ENCODE results near the gene ISG20.

DNA sequence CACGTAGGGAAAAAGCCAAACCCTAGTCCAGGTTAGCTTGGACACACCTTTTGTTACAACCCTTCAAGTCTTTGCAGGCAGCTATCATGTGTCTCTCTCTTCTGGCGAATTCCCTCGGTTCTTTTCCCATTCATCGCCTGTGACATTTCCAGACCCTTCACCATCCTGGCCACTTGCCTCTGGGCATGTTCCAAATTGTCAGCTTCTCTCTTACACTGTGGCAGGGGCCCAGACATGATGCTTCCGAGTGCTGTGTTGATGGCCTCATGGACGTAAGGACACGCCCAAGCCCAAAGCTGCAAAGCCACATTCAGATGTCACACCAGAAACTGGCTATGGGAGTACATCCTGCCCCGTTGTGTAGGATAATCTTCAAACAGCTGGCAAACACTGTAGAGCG lies 58.5 kb downstream of the ISG20 start:
- TF ChIP-seq, protein P1, sequence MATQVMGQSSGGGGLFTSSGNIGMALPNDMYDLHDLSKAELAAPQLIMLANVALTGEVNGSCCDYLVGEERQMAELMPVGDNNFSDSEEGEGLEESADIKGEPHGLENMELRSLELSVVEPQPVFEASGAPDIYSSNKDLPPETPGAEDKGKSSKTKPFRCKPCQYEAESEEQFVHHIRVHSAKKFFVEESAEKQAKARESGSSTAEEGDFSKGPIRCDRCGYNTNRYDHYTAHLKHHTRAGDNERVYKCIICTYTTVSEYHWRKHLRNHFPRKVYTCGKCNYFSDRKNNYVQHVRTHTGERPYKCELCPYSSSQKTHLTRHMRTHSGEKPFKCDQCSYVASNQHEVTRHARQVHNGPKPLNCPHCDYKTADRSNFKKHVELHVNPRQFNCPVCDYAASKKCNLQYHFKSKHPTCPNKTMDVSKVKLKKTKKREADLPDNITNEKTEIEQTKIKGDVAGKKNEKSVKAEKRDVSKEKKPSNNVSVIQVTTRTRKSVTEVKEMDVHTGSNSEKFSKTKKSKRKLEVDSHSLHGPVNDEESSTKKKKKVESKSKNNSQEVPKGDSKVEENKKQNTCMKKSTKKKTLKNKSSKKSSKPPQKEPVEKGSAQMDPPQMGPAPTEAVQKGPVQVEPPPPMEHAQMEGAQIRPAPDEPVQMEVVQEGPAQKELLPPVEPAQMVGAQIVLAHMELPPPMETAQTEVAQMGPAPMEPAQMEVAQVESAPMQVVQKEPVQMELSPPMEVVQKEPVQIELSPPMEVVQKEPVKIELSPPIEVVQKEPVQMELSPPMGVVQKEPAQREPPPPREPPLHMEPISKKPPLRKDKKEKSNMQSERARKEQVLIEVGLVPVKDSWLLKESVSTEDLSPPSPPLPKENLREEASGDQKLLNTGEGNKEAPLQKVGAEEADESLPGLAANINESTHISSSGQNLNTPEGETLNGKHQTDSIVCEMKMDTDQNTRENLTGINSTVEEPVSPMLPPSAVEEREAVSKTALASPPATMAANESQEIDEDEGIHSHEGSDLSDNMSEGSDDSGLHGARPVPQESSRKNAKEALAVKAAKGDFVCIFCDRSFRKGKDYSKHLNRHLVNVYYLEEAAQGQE (IDR thresholded peaks at IDR 0.05; ENCODE audit: low read depth): no peak
- no peak for TF ChIP-seq RAD21 (IDR thresholded peaks at IDR 0.05; ENCODE audit: low read depth)
- TF ChIP-seq NFIC (IDR thresholded peaks at IDR 0.05): no peak
- TF ChIP-seq TCF12 (IDR thresholded peaks at IDR 0.05; ENCODE audit: low read depth): no peak
- no peak for TF ChIP-seq EP300 (IDR thresholded peaks at IDR 0.05; ENCODE audit: borderline replicate concordance)

Data from Ishikawa (cell line).